Upper lobe of left lung (tissue), 4 donors: ENCODE measurements around the gene NRXN3.

Source experiments
- EP300 ChIP-seq, 4 donors: sonication (generic); formaldehyde crosslinking; IDR thresholded peaks; one replicate each; pipeline ENCODE4 v1.5.1; 2017; ENCODE audit warnings: antibody characterized with exemption in 4 of 4, control low read depth in 2 of 4
- POLR2A ChIP-seq, 4 donors: fragments of 450-650 bp; IDR thresholded peaks; one replicate each; pipeline ENCODE4 v1.5.1; 2016 to 2017; ENCODE audit warnings: antibody characterized with exemption in 4 of 4, mild to moderate bottlenecking in 2 of 4
- POLR2AphosphoS5 ChIP-seq, 2 donors: sonication (generic); formaldehyde crosslinking; IDR thresholded peaks; one replicate each; pipeline ENCODE4 v1.5.1; 2017; ENCODE audit warnings: antibody characterized with exemption in 2 of 2
- TF ChIP-seq, protein P1 (sequence below), 6 experiments: fragments of 450-650 bp in 4 of 6; fragments of 200-600 bp in 2 of 6; sonication (generic) in 2 of 6; IDR thresholded peaks; one replicate each; pipeline ENCODE4 v1.5.1; 2016 to 2019; ENCODE audit warnings: antibody characterized with exemption in 6 of 6

DNA sequence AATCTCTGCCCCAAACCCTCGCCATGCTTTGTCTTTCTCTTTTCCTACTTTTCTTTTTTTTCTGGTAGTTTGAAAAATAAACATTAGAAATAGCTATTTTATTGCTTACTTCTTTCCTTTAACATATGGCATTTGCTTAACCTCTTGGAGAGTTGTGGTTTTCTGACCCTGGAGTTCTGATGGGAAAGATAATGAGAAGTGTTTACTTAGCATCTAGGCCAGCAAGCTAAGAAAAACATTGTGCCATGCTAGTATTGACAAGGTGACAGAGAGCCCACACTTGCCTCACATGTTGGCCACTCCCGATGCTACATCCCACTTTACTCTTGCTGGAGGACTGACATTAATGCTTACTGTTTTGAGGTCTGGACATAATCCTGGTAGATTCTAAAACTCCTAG lies 1154.9 kb downstream of the NRXN3 start:
- TF ChIP-seq POLR2A (IDR thresholded peaks at IDR 0.05) (no peak), EP300 (IDR thresholded peaks at IDR 0.05) (peak in 1 of 4 donors; percentile 30), POLR2AphosphoS5 (IDR thresholded peaks at IDR 0.05) (peak in 1 of 2 donors; percentile 15)
- TF ChIP-seq, protein P1, sequence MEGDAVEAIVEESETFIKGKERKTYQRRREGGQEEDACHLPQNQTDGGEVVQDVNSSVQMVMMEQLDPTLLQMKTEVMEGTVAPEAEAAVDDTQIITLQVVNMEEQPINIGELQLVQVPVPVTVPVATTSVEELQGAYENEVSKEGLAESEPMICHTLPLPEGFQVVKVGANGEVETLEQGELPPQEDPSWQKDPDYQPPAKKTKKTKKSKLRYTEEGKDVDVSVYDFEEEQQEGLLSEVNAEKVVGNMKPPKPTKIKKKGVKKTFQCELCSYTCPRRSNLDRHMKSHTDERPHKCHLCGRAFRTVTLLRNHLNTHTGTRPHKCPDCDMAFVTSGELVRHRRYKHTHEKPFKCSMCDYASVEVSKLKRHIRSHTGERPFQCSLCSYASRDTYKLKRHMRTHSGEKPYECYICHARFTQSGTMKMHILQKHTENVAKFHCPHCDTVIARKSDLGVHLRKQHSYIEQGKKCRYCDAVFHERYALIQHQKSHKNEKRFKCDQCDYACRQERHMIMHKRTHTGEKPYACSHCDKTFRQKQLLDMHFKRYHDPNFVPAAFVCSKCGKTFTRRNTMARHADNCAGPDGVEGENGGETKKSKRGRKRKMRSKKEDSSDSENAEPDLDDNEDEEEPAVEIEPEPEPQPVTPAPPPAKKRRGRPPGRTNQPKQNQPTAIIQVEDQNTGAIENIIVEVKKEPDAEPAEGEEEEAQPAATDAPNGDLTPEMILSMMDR (IDR thresholded peaks at IDR 0.05), result no peak
